HG03159 (cell line): Measurements from ENCODE around the gene POU2F1.

Source experiments
- ATAC-seq: cut with Tn5 transposase; IDR thresholded peaks from one replicate; pipeline ENCODE4 v1.9.1; 2021; ENCODE audit warnings: mild to moderate bottlenecking, moderate library complexity; ENCODE audit not compliant: unreplicated experiment

Gene POU2F1

GRCh38 chr1:167360120-167360519 lies 139.4 kb downstream of the POU2F1 start:
- ATAC-seq = no peak

GRCh38 chr1:167362638-167363037 lies 142.0 kb downstream of the POU2F1 start:
- no peak for ATAC-seq

DNA sequence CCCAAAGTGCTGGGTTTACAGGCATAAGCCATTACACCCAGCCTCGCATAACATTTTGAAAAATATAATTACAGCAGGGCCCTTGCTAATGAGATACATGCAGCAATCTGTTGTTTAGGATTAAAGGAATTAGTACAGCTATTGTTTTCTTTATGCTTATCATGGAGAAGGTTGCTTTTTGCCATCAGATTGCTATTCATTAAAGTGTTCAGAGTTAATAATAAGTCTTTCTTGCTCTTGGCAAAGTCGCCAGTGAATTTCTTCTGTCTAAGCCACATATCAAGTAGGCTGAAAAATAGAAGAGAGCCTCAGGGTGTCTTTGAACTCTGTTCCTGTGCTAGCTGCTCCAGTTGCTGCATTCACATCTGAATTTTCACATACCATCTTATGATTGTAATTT lies 144.1 kb downstream of the POU2F1 start:
- no peak for ATAC-seq

DNA sequence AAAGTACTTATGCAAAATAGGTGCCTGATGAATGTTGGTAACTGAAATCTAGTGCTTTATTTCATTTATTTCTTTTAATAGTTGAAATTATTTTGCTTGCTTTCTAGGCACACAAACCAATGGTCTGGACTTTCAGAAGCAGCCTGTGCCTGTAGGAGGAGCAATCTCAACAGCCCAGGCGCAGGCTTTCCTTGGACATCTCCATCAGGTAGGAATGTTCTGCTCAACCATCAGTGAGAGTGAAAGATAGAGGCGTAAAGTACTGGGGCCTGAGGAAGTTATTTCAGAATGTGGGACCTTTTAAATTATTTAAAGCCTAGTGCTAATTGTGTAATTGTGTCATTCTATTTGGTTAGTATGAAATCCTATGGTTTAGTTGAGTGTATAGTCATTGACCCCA lies 144.7 kb downstream of the POU2F1 start:
- no peak for ATAC-seq

GRCh38 chr1:167367705-167368104 lies 147.0 kb downstream of the POU2F1 start:
- ATAC-seq = no peak

GRCh38 chr1:167369175-167369574 lies 148.5 kb downstream of the POU2F1 start:
- ATAC-seq = no peak

DNA sequence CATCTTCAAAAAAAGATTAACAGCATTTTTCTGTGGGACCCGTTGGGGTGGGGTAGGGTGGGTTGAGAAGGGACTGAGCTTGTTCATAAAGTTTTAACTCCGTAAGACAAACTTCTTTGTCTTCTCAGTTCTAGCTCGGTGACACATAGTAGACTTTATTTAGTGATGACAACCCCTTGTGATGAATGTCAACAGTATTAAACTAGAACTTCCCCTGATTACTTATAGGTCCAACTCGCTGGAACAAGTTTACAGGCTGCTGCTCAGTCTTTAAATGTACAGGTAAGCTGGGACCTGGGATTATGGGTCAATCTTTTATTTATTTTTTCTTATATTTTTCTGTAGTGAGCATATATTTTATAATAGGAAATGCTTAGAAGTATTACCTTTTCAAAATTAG lies 149.2 kb downstream of the POU2F1 start:
- no peak for ATAC-seq

DNA sequence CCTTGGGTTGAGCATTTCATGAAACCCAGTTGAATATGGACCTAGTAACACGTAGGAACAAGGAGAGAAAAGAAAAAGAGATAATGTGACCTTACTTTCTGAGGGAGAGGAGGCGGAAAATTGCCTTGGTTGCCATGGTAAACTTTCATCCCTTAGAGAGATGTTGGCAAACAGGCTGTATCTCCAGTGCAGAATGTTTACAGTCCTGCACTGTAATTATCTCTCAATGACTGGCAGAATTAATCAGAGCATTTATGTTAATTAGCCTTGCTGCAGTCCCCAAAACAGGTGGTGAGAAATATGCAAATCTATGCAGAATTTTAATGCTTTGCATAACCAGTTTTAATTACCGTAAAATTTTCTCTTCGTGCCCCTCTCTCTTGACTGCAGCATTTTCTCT lies 150.3 kb downstream of the POU2F1 start:
- ATAC-seq = no peak

GRCh38 chr1:167373398-167373797 lies 152.7 kb downstream of the POU2F1 start:
- no peak for ATAC-seq

- ATAC-seq = no peak
Measured at GRCh38 chr1:167373986-167374385, 153.3 kb downstream of the POU2F1 start.

- no peak for ATAC-seq
Measured at GRCh38 chr1:167375949-167376348, 155.3 kb downstream of the POU2F1 start.

GRCh38 chr1:167387251-167387910 lies 166.7 kb downstream of the POU2F1 start:
- no peak for ATAC-seq

DNA sequence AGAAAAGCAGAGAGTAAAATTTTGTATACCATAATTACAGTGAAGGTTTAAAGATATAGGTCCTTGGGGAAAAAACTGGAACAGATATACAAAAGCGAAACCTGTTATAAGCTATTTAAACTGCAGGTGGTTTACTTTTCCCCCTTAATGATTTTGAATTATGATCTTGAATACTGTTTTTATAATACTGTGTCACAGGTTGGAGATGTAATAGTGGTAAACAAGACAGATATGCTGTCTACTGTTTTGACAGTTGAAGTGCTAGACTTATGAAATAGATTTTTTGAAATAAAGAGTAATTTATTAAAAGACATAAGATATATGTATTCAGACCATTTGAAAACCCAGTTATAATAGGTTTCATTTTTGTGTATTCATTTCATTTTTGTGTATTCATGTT lies 168.3 kb downstream of the POU2F1 start:
- no peak for ATAC-seq

DNA sequence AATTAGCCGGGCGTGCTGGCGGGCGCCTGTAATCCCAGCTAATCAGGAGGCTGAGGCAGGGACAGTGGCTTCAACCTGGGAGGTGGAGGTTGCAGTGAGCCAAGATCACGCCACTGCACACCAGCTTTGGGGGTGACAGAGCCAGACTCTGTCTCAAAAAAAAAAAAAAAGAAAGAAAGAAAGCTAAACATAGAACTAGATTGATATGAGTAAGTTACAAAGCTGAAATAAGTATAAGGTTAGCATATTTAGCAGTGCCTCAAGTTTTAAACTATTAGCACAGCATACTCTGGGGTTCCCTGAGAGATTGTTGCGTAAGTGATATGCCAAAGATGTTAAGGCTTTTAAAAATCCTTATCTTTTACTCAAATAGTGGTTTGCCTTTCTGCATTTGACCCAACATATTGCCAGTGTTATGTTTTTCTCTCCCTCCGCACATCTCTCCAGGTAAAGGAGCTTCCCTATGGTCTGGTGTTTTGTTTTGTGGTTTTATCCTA lies 171.6 kb downstream of the POU2F1 start:
- ATAC-seq = no peak

DNA sequence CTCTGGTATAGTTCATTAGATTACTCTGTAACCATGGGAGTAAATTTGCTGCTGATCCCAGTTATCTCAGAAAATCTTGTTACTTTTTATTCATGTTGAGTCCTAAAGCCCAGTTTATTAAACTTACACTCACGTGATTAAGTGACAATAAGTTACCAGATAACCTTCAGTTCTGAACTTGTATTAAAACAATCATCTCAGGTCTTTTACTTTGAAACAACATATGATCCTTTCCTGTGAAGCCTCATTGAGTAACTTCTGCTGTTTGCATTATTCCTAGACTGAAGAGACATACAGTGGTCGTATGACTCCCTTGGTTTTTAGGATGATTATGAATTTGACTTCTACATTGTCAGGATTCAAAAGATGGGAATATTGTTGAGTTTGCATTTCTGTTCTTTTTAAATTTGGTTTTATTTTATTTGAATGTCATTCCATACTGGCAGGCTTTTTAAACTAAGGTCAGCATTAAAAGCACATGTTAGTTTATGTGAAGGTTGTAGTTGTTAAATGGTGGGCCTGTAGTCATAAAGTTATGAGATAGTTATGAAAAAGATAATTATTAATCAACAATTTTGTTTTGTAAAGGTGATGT lies 179.8 kb downstream of the POU2F1 start:
- no peak for ATAC-seq

GRCh38 chr1:167401260-167401873 lies 180.7 kb downstream of the POU2F1 start:
- ATAC-seq = no peak

DNA sequence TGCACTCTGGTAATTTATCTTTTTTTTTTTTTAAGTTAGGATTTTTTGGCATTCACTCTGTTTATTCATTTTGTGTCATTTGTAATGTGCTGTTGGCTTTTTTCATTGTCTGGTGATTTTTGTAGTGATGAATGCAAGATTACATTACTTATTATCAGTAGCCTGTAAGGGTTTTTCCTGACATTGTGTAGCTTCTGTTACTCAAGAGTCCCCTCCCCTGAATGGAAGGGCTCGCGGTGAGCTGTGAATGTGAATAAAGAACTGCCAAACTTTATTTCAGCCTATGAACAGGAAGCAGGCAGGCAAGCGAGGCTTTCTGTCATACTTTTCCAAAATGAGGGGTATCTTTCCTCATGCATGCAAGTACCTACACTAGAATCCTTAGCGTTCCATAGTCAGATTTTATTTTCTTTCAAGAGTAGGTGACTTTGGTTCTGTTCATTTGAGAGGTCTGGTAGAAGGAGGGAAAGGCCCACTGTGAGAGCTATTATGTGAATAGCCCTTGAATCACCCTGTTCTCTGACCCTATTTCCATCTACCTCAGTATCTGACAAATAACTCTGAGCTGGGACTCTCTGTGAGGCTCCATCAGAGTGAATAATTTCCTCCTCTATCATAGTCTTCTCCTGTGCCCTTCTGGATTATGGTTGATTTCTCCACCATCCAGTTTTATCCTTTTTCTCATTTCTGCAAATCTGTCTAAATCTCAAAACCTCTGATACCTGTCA lies 183.6 kb downstream of the POU2F1 start:
- no peak for ATAC-seq

GRCh38 chr1:167404908-167405307 lies 184.2 kb downstream of the POU2F1 start:
- no peak for ATAC-seq

DNA sequence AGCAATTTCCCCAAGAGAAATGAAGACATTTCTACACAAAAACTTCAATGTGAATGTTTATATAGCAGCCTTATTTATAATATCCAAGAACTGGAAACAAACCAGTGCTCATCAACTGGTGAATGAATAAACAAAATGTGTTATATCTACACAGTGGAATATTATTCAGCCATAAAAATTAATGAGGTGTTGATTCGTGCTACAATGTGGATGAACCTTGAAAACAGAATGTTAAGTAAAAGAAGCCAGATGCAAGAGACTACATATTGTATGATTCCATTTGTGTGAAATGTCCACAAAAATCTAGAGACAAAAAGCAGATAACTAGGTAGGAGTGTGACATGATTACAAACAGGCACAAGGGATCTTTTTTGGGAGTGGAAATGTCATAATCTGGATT lies 187.7 kb downstream of the POU2F1 start:
- no peak for ATAC-seq

DNA sequence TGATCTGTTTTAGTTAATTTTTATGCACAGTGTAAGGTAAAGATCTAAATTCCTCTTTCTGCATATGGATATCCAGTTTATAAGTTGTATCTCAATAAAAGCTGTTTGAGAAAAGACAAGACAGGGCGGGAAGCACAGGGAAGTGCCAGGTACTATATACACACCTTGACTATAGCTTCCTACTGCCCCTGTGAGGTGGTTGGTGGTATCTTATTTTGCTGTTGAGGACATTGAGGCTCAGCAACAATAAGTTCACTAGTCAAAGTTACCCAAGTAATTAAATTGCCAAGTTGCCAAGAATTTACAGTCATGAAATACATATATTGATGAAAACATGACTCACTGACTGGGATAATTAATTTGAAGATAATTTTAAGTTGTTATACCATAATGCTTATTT lies 188.5 kb downstream of the POU2F1 start:
- no peak for ATAC-seq

DNA sequence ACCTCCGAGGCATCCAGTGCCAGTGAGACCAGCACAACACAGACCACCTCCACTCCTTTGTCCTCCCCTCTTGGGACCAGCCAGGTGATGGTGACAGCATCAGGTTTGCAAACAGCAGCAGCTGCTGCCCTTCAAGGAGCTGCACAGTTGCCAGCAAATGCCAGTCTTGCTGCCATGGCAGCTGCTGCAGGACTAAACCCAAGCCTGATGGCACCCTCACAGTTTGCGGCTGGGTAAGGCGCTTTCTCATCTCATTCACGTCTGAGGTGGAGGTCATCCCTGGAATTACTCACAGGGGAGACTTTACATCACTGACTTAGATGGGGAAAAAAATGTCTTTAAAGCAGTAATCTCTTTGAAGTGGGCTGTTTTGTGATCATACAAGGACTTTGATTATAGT lies 191.4 kb downstream of the POU2F1 start:
- no peak for ATAC-seq

- ATAC-seq = no peak
Measured at GRCh38 chr1:167412920-167413319, 192.2 kb downstream of the POU2F1 start.
